Fibroblast of mammary gland (primary cell): ENCODE data around the gene RGS8.

Experiments used
- DNase-seq: peaks from one replicate; pipeline ENCODE4 v3.0.0-alpha.2; 2010; ENCODE audit warnings: low read depth
- H3K4me3 ChIP-seq: 2 replicates; pipeline ENCODE4 v1.5.1; 2011; ENCODE audit warnings: low read depth, mild to moderate bottlenecking, low read length, moderate library complexity; ENCODE audit not compliant: control insufficient read depth
- TF ChIP-seq, protein P1 (sequence below): conservative IDR thresholded peaks from 2 replicates; pipeline ENCODE4 v1.5.1; 2011; ENCODE audit warnings: low read depth, low read length, inconsistent platforms; ENCODE audit not compliant: control insufficient read depth, insufficient read depth

The RGS8 gene, protein sequence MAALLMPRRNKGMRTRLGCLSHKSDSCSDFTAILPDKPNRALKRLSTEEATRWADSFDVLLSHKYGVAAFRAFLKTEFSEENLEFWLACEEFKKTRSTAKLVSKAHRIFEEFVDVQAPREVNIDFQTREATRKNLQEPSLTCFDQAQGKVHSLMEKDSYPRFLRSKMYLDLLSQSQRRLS

GRCh38 chr1:182684116-182684828, at the start of gene RGS8:
Gene RGS8, minus strand, starts transcription at chr1:182684587. Its CDS starts 14,938 bp downstream, at chr1:182669649.
- H3K4me3 ChIP-seq, result no peak within 1 kb of the TSS
- no peak for DNase-seq

DNA sequence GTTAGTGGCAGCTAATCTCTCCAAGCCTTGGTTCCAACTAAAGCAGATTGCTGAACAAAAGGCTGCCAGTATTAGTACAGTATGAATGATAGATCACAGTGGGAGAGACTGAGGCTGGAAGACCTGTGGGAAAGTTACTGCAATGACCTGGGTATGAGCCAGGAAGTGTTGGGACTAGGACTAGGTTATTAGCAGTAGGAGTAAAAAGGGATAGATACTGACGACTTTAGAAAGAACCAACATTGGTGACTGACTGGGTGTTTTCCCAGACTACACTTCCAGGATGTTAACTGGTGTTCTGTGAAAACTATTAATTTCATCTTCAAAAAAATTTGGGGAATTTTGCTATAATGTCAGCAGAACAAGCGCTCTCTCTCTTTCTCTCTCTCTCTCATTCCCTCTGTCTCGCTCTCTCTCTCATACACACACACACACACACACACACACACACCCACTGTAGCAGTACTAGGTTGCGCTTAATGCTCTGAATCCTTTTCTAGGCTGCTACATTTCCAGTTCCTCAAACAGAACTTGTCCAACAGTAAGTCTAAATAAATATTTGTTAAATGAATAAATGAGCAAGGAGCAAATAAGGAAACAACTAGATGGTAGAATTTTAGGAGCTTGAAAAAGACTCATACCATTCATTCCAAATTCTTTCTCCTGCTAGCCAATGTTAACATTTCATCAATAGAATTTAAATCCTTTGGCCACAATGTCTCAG, 47.6 kb upstream of the RGS8 start:
- no peak overlapping the region for H3K4me3 ChIP-seq
- no peak for DNase-seq
- TF ChIP-seq, protein P1, sequence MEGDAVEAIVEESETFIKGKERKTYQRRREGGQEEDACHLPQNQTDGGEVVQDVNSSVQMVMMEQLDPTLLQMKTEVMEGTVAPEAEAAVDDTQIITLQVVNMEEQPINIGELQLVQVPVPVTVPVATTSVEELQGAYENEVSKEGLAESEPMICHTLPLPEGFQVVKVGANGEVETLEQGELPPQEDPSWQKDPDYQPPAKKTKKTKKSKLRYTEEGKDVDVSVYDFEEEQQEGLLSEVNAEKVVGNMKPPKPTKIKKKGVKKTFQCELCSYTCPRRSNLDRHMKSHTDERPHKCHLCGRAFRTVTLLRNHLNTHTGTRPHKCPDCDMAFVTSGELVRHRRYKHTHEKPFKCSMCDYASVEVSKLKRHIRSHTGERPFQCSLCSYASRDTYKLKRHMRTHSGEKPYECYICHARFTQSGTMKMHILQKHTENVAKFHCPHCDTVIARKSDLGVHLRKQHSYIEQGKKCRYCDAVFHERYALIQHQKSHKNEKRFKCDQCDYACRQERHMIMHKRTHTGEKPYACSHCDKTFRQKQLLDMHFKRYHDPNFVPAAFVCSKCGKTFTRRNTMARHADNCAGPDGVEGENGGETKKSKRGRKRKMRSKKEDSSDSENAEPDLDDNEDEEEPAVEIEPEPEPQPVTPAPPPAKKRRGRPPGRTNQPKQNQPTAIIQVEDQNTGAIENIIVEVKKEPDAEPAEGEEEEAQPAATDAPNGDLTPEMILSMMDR, result no peak

More at GRCh38 chr1:182684116-182684828, at the start of gene RGS8:
- TF ChIP-seq, protein P1, result no peak

DNA sequence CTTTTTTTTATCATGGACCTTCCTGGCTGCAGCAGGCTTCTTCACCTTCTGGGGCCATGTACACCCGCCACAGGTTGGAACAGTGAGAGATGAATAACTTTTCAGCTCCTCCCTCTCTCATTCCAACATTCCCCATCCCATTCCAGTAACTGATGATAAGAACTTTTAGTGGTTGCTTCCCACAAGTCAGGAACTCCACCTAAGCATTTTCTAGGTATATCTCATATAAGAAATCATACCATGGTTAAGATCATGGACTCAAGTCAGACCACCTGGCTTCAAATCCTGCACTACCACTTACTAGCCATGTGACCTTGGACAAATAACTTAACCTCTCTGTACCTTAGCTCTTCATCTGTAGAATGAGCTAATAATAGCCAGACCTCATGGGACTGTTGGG, 42.5 kb upstream of the RGS8 start:
- DNase-seq, result no peak
- TF ChIP-seq, protein P1, result no peak
- H3K4me3 ChIP-seq, result no peak overlapping the region

- TF ChIP-seq, protein P1, result no peak
- H3K4me3 ChIP-seq, result no peak overlapping the region
- no peak for DNase-seq
Measured at GRCh38 chr1:182725259-182726255, 41.2 kb upstream of the RGS8 start.

DNA sequence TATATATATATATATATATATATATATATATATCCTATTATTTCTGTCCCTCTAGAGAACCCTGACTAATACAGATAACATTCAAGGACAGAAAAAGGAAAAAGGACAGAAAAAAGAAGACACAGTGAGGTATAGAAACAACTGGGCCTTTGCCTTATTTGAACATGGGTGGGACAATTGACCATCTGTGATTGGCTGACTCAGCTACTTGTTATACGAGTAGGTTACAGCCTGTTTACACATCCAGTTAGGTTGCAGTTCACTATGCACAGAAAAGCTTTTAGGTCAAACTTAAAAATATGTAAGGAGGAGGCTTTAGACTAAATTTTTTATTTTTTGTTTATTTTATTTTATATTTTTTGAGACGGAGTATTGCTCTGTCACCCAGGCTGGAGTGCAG, 39.8 kb upstream of the RGS8 start:
- TF ChIP-seq, protein P1, result no peak
- peak; percentile 7 for DNase-seq
- H3K4me3 ChIP-seq, result no peak overlapping the region

- H3K4me3 ChIP-seq, result no peak overlapping the region
- no peak for DNase-seq
- TF ChIP-seq, protein P1, result no peak
Measured at GRCh38 chr1:182723200-182723599, 38.8 kb upstream of the RGS8 start.
